Endometrial microvascular endothelial cells (primary cell): ENCODE measurements around the gene UGGT2. TPM values are rescaled to one million over a fixed set of nuclear protein-coding genes. Genes with fewer than 3 reads are reported as not detected.
"Not testable (repeated sequence)": the region's sequence is repeated elsewhere in the genome, so short reads cannot be mapped to it uniquely, and the experiment has no call there.

Experiments
- in situ Hi-C: cut with HindIII; loops from 2 replicates; pipeline ENCODE4 v1.10.0; 2017; ENCODE audit warnings: low sequenced_read_pairs, low pct_unique_long_range_greater_than_20kb; ENCODE audit errors: inconsistent ontology term
- total RNA-seq: library from RNA; depleted of rRNA; stranded (reverse); fragments of >200 nt; gene quantifications from one replicate; pipeline ENCODE4 v1.2.3, GENCODE V29; 2015; ENCODE audit errors: inconsistent ontology term

The UGGT2 gene
- total RNA-seq, 1 donor from 2014 or later, result 12.8 TPM

DNA sequence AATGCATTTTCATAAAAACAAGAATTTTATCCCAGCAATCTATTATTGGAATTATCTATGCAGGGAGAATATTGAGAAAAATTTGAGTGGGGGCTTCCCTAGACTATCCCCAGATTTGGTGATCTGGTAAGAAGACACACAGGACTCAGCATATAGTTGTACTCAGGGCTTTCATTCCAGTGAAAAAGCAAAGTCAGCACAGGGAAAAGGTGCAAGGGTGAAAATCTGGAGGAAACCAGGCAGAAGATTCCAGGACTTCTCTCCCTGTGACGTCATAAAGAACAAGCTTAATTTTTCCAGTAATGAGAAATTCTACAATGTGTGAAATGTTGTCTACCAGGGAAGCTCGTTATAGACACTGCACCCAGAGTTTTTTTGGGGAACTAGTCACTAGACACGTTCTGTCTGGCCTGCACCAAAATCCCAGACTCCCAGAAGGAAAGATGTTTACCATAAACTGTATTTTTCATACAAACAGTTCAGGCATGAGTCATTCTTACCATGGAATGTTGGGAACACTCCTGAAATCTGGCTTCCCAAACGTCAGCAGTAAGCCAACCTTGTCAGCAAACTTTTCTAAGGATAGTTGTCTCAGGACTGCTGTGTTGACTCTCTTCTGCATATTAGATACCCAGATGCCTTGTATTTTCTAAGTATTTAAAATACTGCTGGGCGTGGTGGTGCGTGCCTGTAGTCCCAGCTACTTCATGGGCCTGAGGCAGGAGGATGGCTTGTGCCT lies 268.9 kb downstream of the UGGT2 start:
- in situ Hi-C loops, result no loop called here

- in situ Hi-C loops, result no loop called here
These were observed 269.5 kb downstream of the UGGT2 start for GRCh38 chr13:95783747-95784146.

- in situ Hi-C loops, result not testable (repeated sequence)
These were observed 271.3 kb downstream of the UGGT2 start for GRCh38 chr13:95781940-95782339.

DNA sequence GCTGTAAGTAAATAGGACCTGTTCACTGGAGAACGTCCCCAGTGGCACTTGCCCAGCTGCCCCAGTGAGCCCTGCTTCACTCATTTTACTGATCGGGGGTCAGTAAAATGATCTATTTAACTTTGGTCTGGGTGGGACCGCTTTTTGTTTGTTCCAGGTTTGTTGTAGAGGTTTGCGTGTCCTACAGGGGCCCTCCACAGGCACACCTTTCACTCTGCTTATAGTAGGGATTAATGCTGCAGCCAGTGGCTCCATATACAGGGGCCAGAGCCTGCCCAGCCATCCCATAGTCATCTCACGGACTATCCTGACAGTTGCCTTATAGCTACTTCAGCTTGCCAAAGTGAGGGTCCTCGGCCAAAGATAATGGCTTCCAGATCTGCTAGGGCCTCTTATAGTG lies 272.2 kb downstream of the UGGT2 start:
- in situ Hi-C loops, result no loop called here

GRCh38 chr13:95779522-95779921 lies 273.7 kb downstream of the UGGT2 start:
- in situ Hi-C loops, result no loop called here

- in situ Hi-C loops, result no loop called here
These were observed 281.3 kb downstream of the UGGT2 start for GRCh38 chr13:95771905-95772304.

DNA sequence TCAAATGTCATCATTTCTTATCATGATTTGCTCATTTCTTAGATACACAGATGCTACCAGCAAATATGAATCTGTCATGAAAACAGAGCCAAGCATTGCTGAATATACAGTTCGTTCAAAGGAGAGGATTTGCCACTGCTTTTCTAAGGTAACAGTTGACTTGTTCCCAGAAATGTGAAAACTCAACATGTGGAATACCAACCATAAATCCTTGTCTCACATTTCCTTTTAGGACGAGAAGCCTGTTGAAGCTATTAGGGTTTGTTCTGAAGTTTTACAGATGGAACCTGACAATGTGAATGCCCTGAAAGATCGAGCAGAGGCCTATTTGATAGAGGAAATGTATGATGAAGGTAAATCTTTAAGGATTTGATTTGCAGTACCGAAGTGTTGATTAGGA lies 289.6 kb downstream of the UGGT2 start:
- in situ Hi-C loops, result no loop called here

- in situ Hi-C loops, result not testable (repeated sequence)
These were observed 290.6 kb downstream of the UGGT2 start for GRCh38 chr13:95762626-95763025.

GRCh38 chr13:95756072-95756471 lies 297.1 kb downstream of the UGGT2 start:
- in situ Hi-C loops, result no loop called here

GRCh38 chr13:95754069-95754468 lies 299.1 kb downstream of the UGGT2 start:
- in situ Hi-C loops, result no loop called here

GRCh38 chr13:95752677-95753076 lies 300.5 kb downstream of the UGGT2 start:
- in situ Hi-C loops, result no loop called here

Other genes starting within 250 kb of the UGGT2 start
- not detected for gene HS6ST3, start 36.7 kb upstream of the UGGT2 start, total RNA-seq